Uterus (tissue), 2 donors: ENCODE data around the gene TFEC.

Source experiments
- CTCF ChIP-seq, 4 experiments: fragments of 200-600 bp in 2 of 4; fragments of 450-650 bp in 2 of 4; sonication (generic) in 2 of 4; IDR thresholded peaks; one replicate each; pipeline ENCODE4 v1.5.1; 2016 to 2019; ENCODE audit warnings: antibody characterized with exemption in 4 of 4, mild to moderate bottlenecking in 2 of 4, moderate library complexity in 1 of 4
- POLR2A ChIP-seq, 2 donors: fragments of 450-650 bp; IDR thresholded peaks; one replicate each; pipeline ENCODE4 v1.6.1; 2016; ENCODE audit warnings: antibody characterized with exemption in 2 of 2, mild to moderate bottlenecking in 1 of 2, moderate library complexity in 1 of 2

- TF ChIP-seq CTCF (IDR thresholded peaks at IDR 0.05) (no peak), POLR2A (IDR thresholded peaks at IDR 0.05) (no peak)
These were observed 97.7 kb downstream of the TFEC start for GRCh38 chr7:115932880-115933279.
